Forelimb muscle (tissue), 1 donor: ENCODE results near the gene CLEC19A. TPM values are rescaled to one million over a fixed set of nuclear protein-coding genes. Genes with fewer than 3 reads are reported as not detected.

Experiments used
- DNase-seq: peaks from one replicate; pipeline ENCODE4 v3.0.0-alpha.2; 2013; ENCODE audit warnings: low read depth
- polyA plus RNA-seq: library from polyadenylated mRNA; unstranded; fragments of 120-200 nt; gene quantifications from one replicate; pipeline ENCODE4 v1.2.1, GENCODE V29; 2013; ENCODE audit not compliant: insufficient read length

The CLEC19A gene
- 0.16 TPM for polyA plus RNA-seq

GRCh38 chr16:19285431-19285830, at the start of gene CLEC19A:
TSS of gene CLEC19A (plus strand) at chr16:19285731. CDS start at chr16:19285852, 121 bp downstream.
- DNase-seq = no peak

GRCh38 chr16:19235886-19236285, 49.6 kb upstream of the CLEC19A start:
- no peak for DNase-seq

GRCh38 chr16:19236561-19237209, 48.8 kb upstream of the CLEC19A start:
- no peak for DNase-seq

- no peak for DNase-seq
These were observed 47.1 kb upstream of the CLEC19A start for GRCh38 chr16:19238406-19238805.

GRCh38 chr16:19239511-19240155, 45.9 kb upstream of the CLEC19A start:
- DNase-seq = no peak

GRCh38 chr16:19240494-19240893, 45.0 kb upstream of the CLEC19A start:
- DNase-seq = no peak

- no peak for DNase-seq
These were observed 44.0 kb upstream of the CLEC19A start for GRCh38 chr16:19241512-19241911.

GRCh38 chr16:19242186-19242585, 43.3 kb upstream of the CLEC19A start:
- DNase-seq = no peak

- DNase-seq = no peak
These were observed 42.5 kb upstream of the CLEC19A start for GRCh38 chr16:19242987-19243575.

GRCh38 chr16:19245326-19245925, 40.1 kb upstream of the CLEC19A start:
- DNase-seq = no peak

GRCh38 chr16:19252904-19253303, 32.6 kb upstream of the CLEC19A start:
- DNase-seq = no peak

- DNase-seq = no peak
These were observed 30.9 kb upstream of the CLEC19A start for GRCh38 chr16:19254611-19255010.

- no peak for DNase-seq
These were observed 21.3 kb upstream of the CLEC19A start for GRCh38 chr16:19264123-19264673.

- DNase-seq = no peak
These were observed 20.1 kb upstream of the CLEC19A start for GRCh38 chr16:19265380-19265930.

GRCh38 chr16:19266774-19267173, 18.8 kb upstream of the CLEC19A start:
- DNase-seq = no peak

- no peak for DNase-seq
These were observed 16.4 kb upstream of the CLEC19A start for GRCh38 chr16:19269098-19269497.

- DNase-seq = no peak
These were observed 11.2 kb upstream of the CLEC19A start for GRCh38 chr16:19274165-19274797.

GRCh38 chr16:19278403-19278802, 7.1 kb upstream of the CLEC19A start:
- no peak for DNase-seq

- DNase-seq = no peak
These were observed 4.3 kb upstream of the CLEC19A start for GRCh38 chr16:19281246-19281645.

- DNase-seq = no peak
These were observed 3.4 kb upstream of the CLEC19A start for GRCh38 chr16:19282101-19282500.

GRCh38 chr16:19283637-19284036, 1.9 kb upstream of the CLEC19A start:
- no peak for DNase-seq

GRCh38 chr16:19284207-19284606, 1.3 kb upstream of the CLEC19A start:
- no peak for DNase-seq
